ENCODE results near the gene LRP6. TPM values are rescaled to one million over a fixed set of nuclear protein-coding genes. Genes with fewer than 3 reads are reported as not detected.

The LRP6 gene
- total RNA-seq, 1 experiment from 2014 or later = 28.1 TPM

DNA sequence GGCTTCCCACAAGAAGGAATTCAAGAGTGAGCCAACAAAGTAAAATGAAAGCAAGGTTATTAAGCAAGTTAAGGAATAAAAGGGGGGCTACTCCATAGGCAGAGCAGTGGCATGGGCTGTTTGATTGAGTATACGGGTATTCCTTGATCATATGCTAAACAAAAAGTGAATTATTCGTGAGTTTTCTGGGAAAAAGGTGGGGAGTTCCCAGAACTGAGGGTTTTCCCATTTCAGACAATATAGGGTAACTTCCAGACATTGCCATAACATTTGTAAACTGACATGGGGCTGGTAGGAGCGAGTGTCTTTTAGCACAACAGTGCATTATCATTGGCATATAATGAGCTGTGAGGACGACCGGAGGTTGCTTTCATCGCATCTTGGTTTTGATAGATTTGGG lies 198.1 kb downstream of the LRP6 start:
- no peaks in the 10 kb centered on the region for H3K27me3 ChIP-seq (ENCODE audit: insufficient read depth, low read length)
- H3K9me2 ChIP-seq (ENCODE audit: insufficient read depth) = no peaks in the 10 kb centered on the region
- TF ChIP-seq FOSL1 (IDR thresholded peaks at IDR 0.05; ENCODE audit: low read depth) (no peak), EZH2phosphoT487 (IDR thresholded peaks at IDR 0.05; ENCODE audit: borderline replicate concordance) (no peak)
- ATAC-seq = no peak
- ChIA-PET POLR2A (no interaction called here), RAD21 (ENCODE audit: low non-redundant PET in 1 of 2, low total read pairs in 2 of 2, uncharacterized antibody in 2 of 2, unreplicated experiment in 2 of 2) (no interaction called here), CTCF (interaction anchor here (1.2 kb wide), 1 partner anchor 13 kb away, joined by 3 read pairs; no protein-coding TSS in a partner anchor)
- DNase-seq (ENCODE audit: low read depth, low spot score) = no peak
- no peak overlapping the region for H3K4me2 ChIP-seq (ENCODE audit: low read length)
- no peaks in the 10 kb centered on the region for H3K79me2 ChIP-seq (ENCODE audit: insufficient read depth, low read length)
- no peaks in the 10 kb centered on the region for H4K20me1 ChIP-seq (ENCODE audit: insufficient read depth)
- H3K4me3 ChIP-seq (replicated peaks in 1 of 2; ENCODE audit: low read depth in 1 of 2, low read length in 2 of 2) = no peak overlapping the region
- H3K27ac ChIP-seq (ENCODE audit: low read depth, low read length) = no peak overlapping the region
- BruUV-seq (replicated peaks) = no TSS peak
- peaks cover 5 to 10% of the 10 kb centered on the region in 2 experiments; a peak in 3 of 4 replicates for H3K4me1 ChIP-seq (ENCODE audit: control insufficient read depth in 1 of 2, insufficient read depth in 2 of 2, low read length in 2 of 2)
- H2AFZ ChIP-seq (ENCODE audit: low read depth, low read length, poor library complexity, severe bottlenecking) = no peak overlapping the region
- H3K9me3 ChIP-seq (ENCODE audit: control insufficient read depth in 1 of 2, insufficient read depth in 1 of 2, low read depth in 1 of 2, low read length in 2 of 2) = no peaks in the 10 kb centered on the region
- no peak overlapping the region for H3K9ac ChIP-seq (ENCODE audit: low read length)
- intact Hi-C loops (cut with micrococcal nuclease) = no loop called here
- H3K36me3 ChIP-seq (ENCODE audit: control insufficient read depth in 1 of 2, insufficient read depth in 2 of 2, low read length in 2 of 2) = no peaks in the 10 kb centered on the region

Small RNA genes lying within 50 kb of the gene (microRNA-seq; reads per million reads assigned to microRNA genes)
- not detected for gene MIR1244-4 (ENCODE audit: borderline number of aligned reads)

Other genes with a start within 250 kb of the LRP6 start
- gene BCL2L14, start 196.1 kb downstream of the LRP6 start, total RNA-seq (2021; ENCODE audit: unreplicated experiment) = 0.30 TPM
- 0.20 TPM for gene MANSC1, start 83.2 kb upstream of the LRP6 start, total RNA-seq (2021; ENCODE audit: unreplicated experiment)
- gene BORCS5, start 90.0 kb upstream of the LRP6 start, total RNA-seq (2021; ENCODE audit: unreplicated experiment) = 8.7 TPM

Measured in HCT116 (cell line).